Jurkat, Clone E6-1 (cell line): ENCODE results near the gene ARAP2.
A peak's percentile ranks its signal among the peaks of the same experiment; 100 is the strongest.
"Not testable (repeated sequence)": the region's sequence is repeated elsewhere in the genome, so short reads cannot be mapped to it uniquely, and the experiment has no call there.

Experiments
- DNase-seq: peaks from one replicate; pipeline ENCODE4 v3.0.0-alpha.2; 2011; ENCODE audit warnings: low read depth, low spot score
- H3K4me3 ChIP-seq: 2 replicates; pipeline ENCODE4 v1.5.1; 2011; ENCODE audit warnings: mild to moderate bottlenecking, low read length, control low read depth, moderate library complexity

Gene ARAP2

DNA sequence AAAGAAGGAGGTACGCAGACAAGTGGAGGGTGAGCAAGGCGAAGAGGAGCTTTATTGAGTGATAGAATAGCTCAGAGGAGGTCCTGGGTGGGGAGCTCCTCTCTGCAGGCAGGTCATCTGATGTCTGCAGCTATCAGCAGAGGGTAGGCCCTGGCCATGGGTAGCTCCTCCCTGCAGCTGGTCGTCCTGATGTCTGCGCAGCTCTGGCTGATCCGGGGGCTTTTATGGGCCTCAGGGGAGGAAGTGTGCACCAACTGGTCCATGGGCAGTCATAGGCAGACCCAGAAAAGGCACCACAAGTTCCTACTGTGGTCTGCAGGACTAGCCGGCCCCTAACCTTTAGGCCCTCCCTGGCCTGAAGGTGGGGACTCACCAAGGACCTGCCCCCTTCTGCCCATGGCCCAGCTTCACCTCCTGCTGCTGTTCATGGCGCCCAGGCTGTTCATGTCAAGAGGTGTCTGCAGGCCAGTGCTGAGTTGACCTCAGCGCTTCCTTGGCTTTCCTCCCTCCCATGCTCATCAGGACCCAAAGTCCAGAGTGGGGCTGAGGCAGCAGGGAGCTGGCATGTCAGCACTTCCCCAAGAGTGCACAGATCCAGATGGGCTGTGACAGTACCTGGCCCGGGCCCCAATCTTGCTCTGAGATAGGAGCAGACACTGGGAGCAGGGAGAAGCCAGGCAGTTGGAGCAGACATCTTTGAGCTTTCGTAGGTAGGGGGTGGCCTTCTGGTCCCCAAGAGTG is 46.1 kb downstream of the ARAP2 start:
- DNase-seq, result no peak
- no peak overlapping the region for H3K4me3 ChIP-seq

DNA sequence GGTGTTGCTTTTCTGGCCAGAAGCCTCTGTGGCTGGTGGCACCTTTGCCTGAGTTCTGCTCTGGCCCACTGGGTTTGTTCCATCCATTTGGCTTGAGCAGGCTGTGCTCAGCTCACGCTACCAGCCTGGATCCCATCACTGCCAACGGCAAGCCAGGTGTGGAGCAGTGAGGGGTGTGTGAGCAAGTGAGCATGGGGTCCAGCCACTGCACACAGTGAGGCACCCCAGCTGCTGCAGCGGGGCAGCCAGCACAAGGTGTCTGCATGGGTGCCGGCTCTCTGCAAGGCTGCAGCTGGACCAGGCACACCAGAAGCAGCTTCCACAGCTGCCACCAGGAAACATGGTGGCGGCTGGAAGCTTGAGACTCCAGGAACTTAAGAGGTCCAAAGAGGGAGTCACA is 46.8 kb downstream of the ARAP2 start:
- DNase-seq, result no peak
- no peak overlapping the region for H3K4me3 ChIP-seq

DNA sequence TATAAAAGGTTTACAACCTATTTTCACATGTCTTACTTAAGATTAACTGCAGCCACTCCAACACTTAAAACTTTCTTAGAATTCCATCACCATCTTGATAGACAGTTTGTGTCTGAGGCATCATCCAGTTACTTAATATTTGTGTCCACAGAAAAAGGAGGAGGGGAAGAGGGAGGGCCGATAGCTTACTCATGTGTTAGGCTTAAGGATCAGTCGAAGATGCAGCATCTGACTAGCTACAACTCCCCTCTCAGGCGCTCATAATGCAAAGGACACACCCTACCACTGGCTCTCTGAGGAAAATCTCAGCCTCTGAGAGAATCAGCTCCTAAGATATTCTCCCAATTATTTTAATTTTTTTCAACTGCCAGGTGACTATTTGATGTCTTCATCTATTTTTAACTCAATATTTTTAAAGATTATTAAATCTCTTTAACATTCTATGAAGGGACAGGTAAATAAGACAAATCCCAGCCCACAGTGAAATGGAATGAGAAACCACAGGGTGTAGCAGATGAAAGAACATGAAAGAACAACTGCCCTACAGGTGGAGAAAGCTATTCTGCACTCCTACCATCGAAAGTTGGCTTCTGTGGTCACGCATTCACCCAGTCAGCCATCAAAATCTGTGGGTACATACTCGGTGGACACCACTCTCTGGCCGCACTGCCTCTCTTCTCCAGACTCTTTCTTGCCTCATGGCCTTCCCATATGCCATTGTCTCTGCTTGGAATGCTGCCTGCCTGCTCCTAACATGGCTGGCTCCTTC is 48.0 kb downstream of the ARAP2 start:
- no peak overlapping the region for H3K4me3 ChIP-seq
- no peak for DNase-seq

- no peak for DNase-seq
- H3K4me3 ChIP-seq, result no peak overlapping the region
Observed at GRCh38 chr4:36192922-36193321, 51.4 kb downstream of the ARAP2 start.

- peak; percentile 69 for DNase-seq
- H3K4me3 ChIP-seq, result no peak overlapping the region
Observed at GRCh38 chr4:36189511-36190226, 54.6 kb downstream of the ARAP2 start.

- DNase-seq, result peak; percentile 25
- H3K4me3 ChIP-seq, result no peak overlapping the region
Observed at GRCh38 chr4:36187723-36188333, 56.5 kb downstream of the ARAP2 start.

- no peak for DNase-seq
- no peak overlapping the region for H3K4me3 ChIP-seq
Observed at GRCh38 chr4:36183665-36184393, 60.5 kb downstream of the ARAP2 start.

DNA sequence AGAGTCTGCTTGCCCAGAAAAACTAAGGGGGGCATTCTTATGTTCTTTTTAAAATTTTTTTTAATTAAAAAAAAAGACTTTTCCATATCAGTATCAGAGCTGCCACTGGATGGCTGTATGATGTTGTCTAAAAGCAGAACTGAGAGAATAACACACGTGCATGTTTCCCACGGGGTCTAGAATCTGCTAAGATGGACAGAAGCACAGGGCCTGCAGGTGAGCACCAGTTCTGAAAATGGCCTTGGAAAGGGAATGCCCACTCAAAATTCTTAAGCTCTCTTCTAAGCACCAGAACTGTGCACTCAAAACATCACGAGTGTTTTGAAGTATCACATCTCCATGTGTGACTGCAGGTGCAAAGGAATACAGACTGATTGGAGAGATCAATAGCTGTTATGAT is 61.1 kb downstream of the ARAP2 start:
- no peak overlapping the region for H3K4me3 ChIP-seq
- no peak for DNase-seq

DNA sequence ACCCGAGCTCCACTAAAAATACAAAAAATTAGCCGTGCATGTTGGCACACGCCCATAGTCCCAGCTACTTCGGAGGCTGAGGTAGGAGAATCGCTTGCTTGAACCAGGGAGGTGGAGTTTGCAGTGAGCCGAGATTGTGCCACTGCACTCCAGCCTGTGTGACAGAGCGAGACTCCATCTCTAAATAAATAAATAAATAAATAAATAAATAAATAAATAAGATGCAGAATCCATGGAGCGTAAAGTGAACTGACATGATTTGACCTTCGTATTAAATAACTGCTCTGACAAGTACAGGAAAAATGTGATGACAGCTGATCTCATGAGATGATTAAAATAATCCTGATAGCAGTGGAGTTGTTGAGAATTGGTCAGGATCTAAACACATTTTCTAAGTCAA is 62.0 kb downstream of the ARAP2 start:
- not testable (repeated sequence) for DNase-seq, H3K4me3 ChIP-seq

DNA sequence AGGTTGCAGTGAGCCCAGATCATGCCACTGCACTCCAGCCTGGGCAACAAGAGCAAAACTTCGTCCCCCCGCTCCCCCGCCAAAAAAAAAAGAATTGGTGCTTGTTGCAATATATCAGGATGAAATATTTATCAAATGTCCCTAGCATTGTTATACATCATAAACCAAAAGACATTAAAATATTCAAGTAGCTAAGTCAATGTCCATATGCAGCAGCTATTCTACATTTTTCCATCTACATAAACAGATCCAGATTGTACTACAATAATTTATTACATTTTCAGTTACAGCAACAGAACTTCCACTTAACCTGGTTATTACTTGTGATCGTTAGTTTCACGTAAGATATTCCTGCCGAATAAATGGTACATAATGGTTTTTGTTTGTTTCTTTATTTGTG is 64.1 kb downstream of the ARAP2 start:
- DNase-seq, result no peak
- H3K4me3 ChIP-seq, result no peak overlapping the region

DNA sequence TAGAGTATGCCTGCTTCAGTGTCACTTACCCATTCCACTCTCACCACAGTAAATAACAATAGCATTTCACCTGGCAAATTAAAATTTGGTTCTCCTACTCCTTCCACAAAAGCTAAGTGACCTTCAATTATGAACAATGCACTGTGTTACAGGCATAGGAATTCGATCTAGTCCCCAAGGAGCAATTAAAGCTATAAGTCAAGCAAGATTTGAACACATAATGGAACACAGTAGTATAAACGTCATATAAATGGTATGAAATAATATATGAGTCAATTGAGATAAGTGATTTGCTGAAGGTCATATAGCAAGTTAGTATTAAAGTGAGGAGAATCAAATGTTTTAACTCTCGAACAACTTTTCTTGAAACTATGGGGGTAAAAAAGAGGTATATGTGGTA is 65.8 kb downstream of the ARAP2 start:
- H3K4me3 ChIP-seq, result no peak overlapping the region
- DNase-seq, result no peak

DNA sequence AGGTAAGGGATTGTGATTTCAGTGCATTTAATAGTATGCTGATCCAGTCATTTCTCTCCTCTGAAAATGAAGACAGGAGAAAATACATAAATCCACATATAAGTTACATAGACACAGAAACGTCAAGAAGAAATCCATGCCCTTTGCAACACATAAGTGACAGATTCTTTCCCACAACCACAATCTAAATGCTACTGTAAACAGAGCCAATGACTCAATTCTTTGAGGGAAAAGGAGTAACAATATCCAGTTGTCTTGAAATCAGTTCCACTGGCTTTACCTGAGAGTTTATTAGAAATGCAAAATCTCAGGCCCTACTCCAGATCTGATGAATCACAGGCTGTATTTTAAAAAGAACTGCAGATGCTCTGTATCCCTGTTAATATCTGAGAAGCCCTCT is 66.4 kb downstream of the ARAP2 start:
- no peak for DNase-seq
- H3K4me3 ChIP-seq, result no peak overlapping the region

DNA sequence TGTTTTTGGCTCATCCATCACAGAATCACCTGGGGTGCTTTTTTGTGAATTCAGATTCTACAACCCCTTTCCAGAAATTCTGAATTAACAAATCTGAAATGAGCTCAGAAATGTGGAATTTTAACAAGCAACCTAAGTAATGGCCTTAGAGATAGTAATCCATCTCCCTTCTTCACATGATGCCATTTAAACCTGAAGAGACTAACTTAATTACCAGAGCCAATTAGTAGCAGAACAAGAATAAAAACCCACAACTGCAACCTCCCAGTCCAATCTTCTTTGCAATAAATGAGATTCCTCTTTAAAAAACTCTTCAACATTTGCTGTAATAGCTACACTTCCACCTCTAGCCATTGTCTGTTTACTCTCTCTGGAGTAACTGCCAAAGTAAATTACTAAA is 69.7 kb downstream of the ARAP2 start:
- no peak for DNase-seq

DNA sequence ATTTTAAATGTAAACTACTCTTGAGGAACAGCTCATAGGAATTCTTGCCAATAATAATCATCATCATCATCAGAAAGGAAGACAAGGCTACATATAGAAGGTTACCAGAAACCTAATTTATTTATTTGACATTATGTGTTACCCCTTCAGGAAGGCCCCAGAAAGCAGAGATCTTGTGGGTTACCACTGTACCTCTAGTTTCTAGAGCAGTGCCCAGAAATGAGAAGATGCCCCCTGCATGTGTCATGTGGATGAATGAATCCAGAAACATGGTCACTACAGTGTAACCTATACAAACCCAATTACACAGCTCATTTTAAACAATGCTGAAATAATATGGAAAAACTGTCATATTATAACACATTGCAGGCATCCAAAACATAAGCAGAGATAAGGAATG is 70.4 kb downstream of the ARAP2 start:
- H3K4me3 ChIP-seq, result no peak overlapping the region
- DNase-seq, result no peak

More for the DNA sequence above, 69.7 kb downstream of the ARAP2 start:
- H3K4me3 ChIP-seq, result no peak overlapping the region

DNA sequence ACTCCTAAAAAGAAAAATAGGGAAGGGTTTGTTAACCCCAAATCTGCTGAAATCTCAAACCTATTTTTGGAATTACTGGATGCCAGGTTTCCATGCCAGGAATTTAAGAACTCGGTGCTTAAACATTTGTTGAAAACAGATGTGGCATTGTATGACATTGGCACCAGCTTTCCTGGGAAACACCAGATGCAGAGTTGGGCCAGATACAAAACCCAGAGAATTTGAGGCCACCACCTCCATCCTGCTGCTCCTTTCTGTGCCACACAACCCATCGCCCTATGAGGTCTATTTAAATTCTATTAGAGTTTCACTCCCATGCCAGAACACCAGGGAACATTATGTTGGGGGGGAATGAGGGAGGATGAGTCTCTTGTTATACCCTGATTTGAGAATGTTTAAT is 71.7 kb downstream of the ARAP2 start:
- no peak for DNase-seq
- H3K4me3 ChIP-seq, result no peak overlapping the region

GRCh38 chr4:36168127-36168878 is 76.0 kb downstream of the ARAP2 start:
- no peak for DNase-seq
- H3K4me3 ChIP-seq, result no peak overlapping the region

GRCh38 chr4:36165631-36166005 is 78.7 kb downstream of the ARAP2 start:
- no peak for DNase-seq
- no peak overlapping the region for H3K4me3 ChIP-seq

- DNase-seq, result no peak
- H3K4me3 ChIP-seq, result no peak overlapping the region
Observed at GRCh38 chr4:36164900-36165630, 79.2 kb downstream of the ARAP2 start.
